Measurements from ENCODE around the gene KCNK6.

DNA sequence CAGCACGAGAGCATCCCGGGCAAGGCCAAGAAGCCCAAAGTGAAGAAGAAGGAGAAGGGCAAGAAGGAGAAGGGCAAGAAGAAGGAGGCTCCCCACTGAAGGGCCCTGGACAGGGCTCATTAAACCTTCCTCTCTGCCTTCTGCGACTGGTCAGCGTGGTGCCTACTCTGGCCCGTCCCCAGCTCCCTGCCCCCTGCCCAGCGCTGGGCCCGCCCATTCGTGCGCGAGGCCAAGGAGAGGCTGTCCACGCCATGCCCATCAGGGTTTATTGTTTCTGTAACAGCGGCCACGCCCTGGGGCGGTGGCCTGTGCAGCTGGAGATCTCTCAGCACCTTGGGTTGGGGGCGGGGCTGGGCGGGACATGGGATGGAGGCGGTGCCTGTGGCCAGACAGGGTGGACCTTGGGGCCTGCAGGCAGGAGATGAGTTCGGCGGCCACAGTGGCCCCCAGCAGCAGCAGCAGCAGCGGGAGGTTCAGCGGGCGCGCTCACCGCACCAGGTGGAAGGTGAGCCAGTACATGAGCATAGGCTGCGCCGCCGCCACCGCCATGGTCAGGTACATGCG, 14.7 kb upstream of the KCNK6 start:
- TF ChIP-seq, protein P1, sequence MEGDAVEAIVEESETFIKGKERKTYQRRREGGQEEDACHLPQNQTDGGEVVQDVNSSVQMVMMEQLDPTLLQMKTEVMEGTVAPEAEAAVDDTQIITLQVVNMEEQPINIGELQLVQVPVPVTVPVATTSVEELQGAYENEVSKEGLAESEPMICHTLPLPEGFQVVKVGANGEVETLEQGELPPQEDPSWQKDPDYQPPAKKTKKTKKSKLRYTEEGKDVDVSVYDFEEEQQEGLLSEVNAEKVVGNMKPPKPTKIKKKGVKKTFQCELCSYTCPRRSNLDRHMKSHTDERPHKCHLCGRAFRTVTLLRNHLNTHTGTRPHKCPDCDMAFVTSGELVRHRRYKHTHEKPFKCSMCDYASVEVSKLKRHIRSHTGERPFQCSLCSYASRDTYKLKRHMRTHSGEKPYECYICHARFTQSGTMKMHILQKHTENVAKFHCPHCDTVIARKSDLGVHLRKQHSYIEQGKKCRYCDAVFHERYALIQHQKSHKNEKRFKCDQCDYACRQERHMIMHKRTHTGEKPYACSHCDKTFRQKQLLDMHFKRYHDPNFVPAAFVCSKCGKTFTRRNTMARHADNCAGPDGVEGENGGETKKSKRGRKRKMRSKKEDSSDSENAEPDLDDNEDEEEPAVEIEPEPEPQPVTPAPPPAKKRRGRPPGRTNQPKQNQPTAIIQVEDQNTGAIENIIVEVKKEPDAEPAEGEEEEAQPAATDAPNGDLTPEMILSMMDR (IDR thresholded peaks at IDR 0.05 in 2 of 3, conservative IDR thresholded peaks at IDR 0.05 in 1 of 3; ENCODE audit: control insufficient read depth in 2 of 3, extremely low read depth in 1 of 3, insufficient read depth in 1 of 3, low read depth in 3 of 3, low read length in 3 of 3), result no peak
- TF ChIP-seq PBX3 (IDR thresholded peaks at IDR 0.05; ENCODE audit: insufficient replicate concordance, low read depth, low read length) (no peak), JUNB (IDR thresholded peaks at IDR 0.05) (no peak), BRCA1 (IDR thresholded peaks at IDR 0.05; ENCODE audit: low read depth, low read length) (no peak), TAF1 (IDR thresholded peaks at IDR 0.05; ENCODE audit: borderline replicate concordance, low read depth, low read length) (no peak), RAD21 (IDR thresholded peaks at IDR 0.05; ENCODE audit: insufficient read depth, low read depth, low read length) (no peak), POLR2AphosphoS5 (IDR thresholded peaks at IDR 0.05; ENCODE audit: low read length) (no peak), MYC (IDR thresholded peaks at IDR 0.05; ENCODE audit: insufficient read depth, insufficient read length, insufficient replicate concordance, low read length, severe bottlenecking) (no peak)
